OCI-LY1 (cell line): ENCODE data around the gene ZNF618.

Experiments
- CTCF ChIP-seq: fragments of 200-600 bp; sonication (generic), shearing (Covaris generic); IDR thresholded peaks from 2 replicates; pipeline ENCODE4 v1.5.1; 2017; ENCODE audit warnings: mild to moderate bottlenecking, antibody characterized with exemption, low read length, moderate library complexity, mixed read lengths
- EZH2 ChIP-seq: fragments of 200-600 bp; sonication (generic), shearing (Covaris generic); IDR thresholded peaks from 2 replicates; pipeline ENCODE4 v1.8.0; 2017; ENCODE audit warnings: borderline replicate concordance, mixed run types, mild to moderate bottlenecking, antibody characterized with exemption, low read length, moderate library complexity, mixed read lengths

GRCh38 chr9:114012126-114012525, 136.0 kb downstream of the ZNF618 start:
- TF ChIP-seq CTCF (no peak), EZH2 (no peak)
